AG04450 (cell line): Measurements from ENCODE around the gene TAX1BP1. TPM values are rescaled to one million over a fixed set of nuclear protein-coding genes. Genes with fewer than 3 reads are reported as not detected.

ENCODE experiments used
- CTCF ChIA-PET: fragments of 300-600, 350-600 bp; formaldehyde crosslinking; extraction: SDS; loops from one replicate; lab custom pipeline; 2022; ENCODE audit warnings: antibody characterized with exemption, inconsistent platforms; lab: Charles Lee
- POLR2A ChIA-PET: fragments of 350-600 bp; formaldehyde crosslinking; extraction: SDS; loops from one replicate; lab custom pipeline; 2021; ENCODE audit warnings: antibody characterized with exemption, inconsistent platforms; lab: Yijun Ruan, JAX
- DNase-seq: peaks from one replicate; pipeline ENCODE4 v3.0.0-alpha.2; 2011; ENCODE audit warnings: low read depth, low spot score
- H3K27ac ChIP-seq: one replicate; pipeline ENCODE4 v1.5.1; 2012; ENCODE audit warnings: low read depth, low read length, control low read depth
- H3K27me3 ChIP-seq: one replicate; pipeline ENCODE4 v1.6.0; 2012; ENCODE audit warnings: low read length; ENCODE audit not compliant: control insufficient read depth, insufficient read depth
- H3K4me3 ChIP-seq: 2 replicates; pipeline ENCODE4 v1.5.1; 2011; ENCODE audit warnings: mild to moderate bottlenecking, low read depth, low read length, control low read depth
- H3K9me3 ChIP-seq: 2 replicates; pipeline ENCODE4 v1.5.1; 2012; ENCODE audit warnings: low read length; ENCODE audit not compliant: control insufficient read depth, insufficient read depth
- CTCF ChIP-seq: IDR thresholded peaks from 2 replicates; pipeline ENCODE4 v1.5.1; 2011; ENCODE audit warnings: low read depth, low read length, control low read depth, inconsistent platforms
- polyA plus RNA-seq: library from polyadenylated mRNA; depleted of rRNA; stranded (reverse); fragments of >200 nt; gene quantifications from 2 replicates; pipeline ENCODE4 v1.2.3, GENCODE V29; 2011

Gene TAX1BP1
- polyA plus RNA-seq, 1 experiment: 116 TPM

GRCh38 chr7:27866828-27867672 lies 127.1 kb downstream of the TAX1BP1 start:
- CTCF ChIA-PET: no interaction called here
- no peaks in the 10 kb centered on the region for H3K27me3 ChIP-seq
- no peak overlapping the region for H3K4me3 ChIP-seq
- DNase-seq: no peak
- peaks cover 4% of the 10 kb centered on the region; the same call in 1 of the 2 replicates for H3K9me3 ChIP-seq
- no peak for TF ChIP-seq CTCF
- POLR2A ChIA-PET: no interaction called here
- H3K27ac ChIP-seq: no peak overlapping the region

- CTCF ChIA-PET: no interaction called here
- DNase-seq: no peak
- no peak for TF ChIP-seq CTCF
- H3K9me3 ChIP-seq: peaks cover 4% of the 10 kb centered on the region; the same call in 1 of the 2 replicates
- H3K27me3 ChIP-seq: no peaks in the 10 kb centered on the region
- POLR2A ChIA-PET: no interaction called here
- H3K4me3 ChIP-seq: no peak overlapping the region
- H3K27ac ChIP-seq: no peak overlapping the region
Observed at GRCh38 chr7:27868131-27868550, 128.2 kb downstream of the TAX1BP1 start.

GRCh38 chr7:27869056-27869455 lies 129.1 kb downstream of the TAX1BP1 start:
- H3K27me3 ChIP-seq: no peaks in the 10 kb centered on the region
- ChIA-PET POLR2A (no interaction called here), CTCF (no interaction called here)
- H3K9me3 ChIP-seq: peaks cover 4% of the 10 kb centered on the region; the same call in 1 of the 2 replicates
- no peak for TF ChIP-seq CTCF
- no peak overlapping the region for H3K4me3 ChIP-seq
- H3K27ac ChIP-seq: no peak overlapping the region
- no peak for DNase-seq

GRCh38 chr7:27870595-27870994 lies 130.6 kb downstream of the TAX1BP1 start:
- no peak overlapping the region for H3K4me3 ChIP-seq
- POLR2A ChIA-PET: no interaction called here
- no peak for DNase-seq
- H3K9me3 ChIP-seq: peaks cover 4% of the 10 kb centered on the region; the same call in 1 of the 2 replicates
- H3K27ac ChIP-seq: no peak overlapping the region
- H3K27me3 ChIP-seq: no peaks in the 10 kb centered on the region
- CTCF ChIA-PET: interaction anchor here (0.7 kb wide), 1 partner anchor 277 kb away, joined by 4 read pairs; no protein-coding TSS in a partner anchor
- no peak for TF ChIP-seq CTCF

GRCh38 chr7:27871086-27871485 lies 131.1 kb downstream of the TAX1BP1 start:
- DNase-seq: no peak
- Histone ChIP-seq H3K27me3 (no peaks in the 10 kb centered on the region), H3K9me3 (peaks cover 4% of the 10 kb centered on the region; the same call in 1 of the 2 replicates), H3K27ac (no peak overlapping the region), H3K4me3 (no peak overlapping the region)
- CTCF ChIA-PET: no interaction called here
- POLR2A ChIA-PET: no interaction called here
- no peak for TF ChIP-seq CTCF
